HepG2 (cell line): Measurements from ENCODE around the gene ZNF302.

ENCODE experiments used
- EZH2 ChIP-seq: conservative IDR thresholded peaks from 2 replicates; pipeline ENCODE4 v1.6.1; 2012; ENCODE audit warnings: mild to moderate bottlenecking, low read depth, low read length, moderate library complexity
- FOXJ3 ChIP-seq: sonication (generic); formaldehyde crosslinking; IDR thresholded peaks from 2 replicates; pipeline ENCODE4 v1.4.0; 2020; ENCODE audit warnings: missing genetic modification reagents, mild to moderate bottlenecking, borderline replicate concordance

- TF ChIP-seq FOXJ3 (CRISPR knock-in tag) = no peak
- no peak for TF ChIP-seq EZH2
Observed at GRCh38 chr19:34651747-34652146, 25.7 kb upstream of the ZNF302 start.
